Activated CD8-positive, alpha-beta memory T cell treated with anti-CD3 and anti-CD28 coated beads for 4 hours (primary cell): Measurements from ENCODE around the gene CCDC87.
"Not testable (repeated sequence)": the region's sequence is repeated elsewhere in the genome, so short reads cannot be mapped to it uniquely, and the experiment has no call there.

ENCODE experiments used
- DNase-seq, 2 donors: peaks; one replicate each; pipeline ENCODE4 v3.0.0-alpha.2; 2020; ENCODE audit warnings: low read depth in 2 of 2

The CCDC87 gene, protein sequence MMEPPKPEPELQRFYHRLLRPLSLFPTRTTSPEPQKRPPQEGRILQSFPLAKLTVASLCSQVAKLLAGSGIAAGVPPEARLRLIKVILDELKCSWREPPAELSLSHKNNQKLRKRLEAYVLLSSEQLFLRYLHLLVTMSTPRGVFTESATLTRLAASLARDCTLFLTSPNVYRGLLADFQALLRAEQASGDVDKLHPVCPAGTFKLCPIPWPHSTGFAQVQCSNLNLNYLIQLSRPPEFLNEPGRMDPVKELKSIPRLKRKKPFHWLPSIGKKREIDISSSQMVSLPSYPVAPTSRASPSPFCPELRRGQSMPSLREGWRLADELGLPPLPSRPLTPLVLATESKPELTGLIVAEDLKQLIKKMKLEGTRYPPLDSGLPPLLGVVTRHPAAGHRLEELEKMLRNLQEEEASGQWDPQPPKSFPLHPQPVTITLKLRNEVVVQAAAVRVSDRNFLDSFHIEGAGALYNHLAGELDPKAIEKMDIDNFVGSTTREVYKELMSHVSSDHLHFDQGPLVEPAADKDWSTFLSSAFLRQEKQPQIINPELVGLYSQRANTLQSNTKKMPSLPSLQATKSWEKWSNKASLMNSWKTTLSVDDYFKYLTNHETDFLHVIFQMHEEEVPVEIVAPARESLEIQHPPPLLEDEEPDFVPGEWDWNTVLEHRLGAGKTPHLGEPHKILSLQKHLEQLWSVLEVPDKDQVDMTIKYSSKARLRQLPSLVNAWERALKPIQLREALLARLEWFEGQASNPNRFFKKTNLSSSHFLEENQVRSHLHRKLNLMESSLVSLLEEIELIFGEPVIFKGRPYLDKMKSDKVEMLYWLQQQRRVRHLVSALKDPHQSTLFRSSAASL

GRCh38 chr11:66592457-66593302 lies at the start of gene CCDC87, which contains the start of gene CCS:
TSS of gene CCDC87 (minus strand) at chr11:66593063. CDS start at chr11:66593015, 48 bp downstream.
TSS of gene CCS (plus strand) at chr11:66593185. CDS start at chr11:66593262, 77 bp downstream.
- DNase-seq, result peak; percentile 97 to 99

DNA sequence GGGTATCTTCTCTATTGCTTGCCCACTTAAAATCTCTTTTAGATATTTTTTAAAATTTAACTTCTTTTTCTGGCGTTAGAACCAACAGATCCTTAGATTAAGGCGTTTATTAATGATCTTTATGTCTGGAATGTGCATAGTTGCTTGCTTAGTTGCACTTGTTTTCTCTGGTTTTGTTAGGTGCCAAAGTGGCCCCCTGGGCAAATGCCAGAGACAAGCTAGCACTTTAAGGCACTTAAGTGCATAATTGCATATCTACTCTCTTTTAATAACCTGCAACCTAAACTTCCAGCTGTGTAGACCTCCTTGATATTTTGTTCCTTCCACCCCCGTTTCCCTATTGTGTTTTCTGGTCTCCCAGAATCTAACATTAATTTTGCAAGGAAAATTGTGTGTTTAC lies 49.0 kb upstream of the CCDC87 start:
- no peak for DNase-seq

DNA sequence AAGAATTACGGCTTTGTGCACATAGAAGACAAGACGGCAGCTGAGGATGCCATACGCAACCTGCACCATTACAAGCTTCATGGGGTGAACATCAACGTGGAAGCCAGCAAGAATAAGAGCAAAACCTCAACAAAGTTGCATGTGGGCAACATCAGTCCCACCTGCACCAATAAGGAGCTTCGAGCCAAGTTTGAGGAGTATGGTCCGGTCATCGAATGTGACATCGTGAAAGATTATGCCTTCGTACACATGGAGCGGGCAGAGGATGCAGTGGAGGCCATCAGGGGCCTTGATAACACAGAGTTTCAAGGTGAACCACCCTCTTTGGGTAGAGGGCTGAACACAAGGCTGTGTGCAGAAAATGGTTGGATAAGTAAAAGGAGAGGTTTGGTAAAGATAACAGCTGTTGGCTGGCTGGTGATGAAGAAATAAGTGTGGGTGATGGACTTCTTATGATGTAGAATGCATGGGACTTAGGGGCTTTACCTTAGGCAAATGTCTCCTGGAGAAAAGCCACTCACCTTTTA lies 47.0 kb upstream of the CCDC87 start:
- DNase-seq, result not testable (repeated sequence)

- no peak for DNase-seq
These were observed 46.4 kb upstream of the CCDC87 start for GRCh38 chr11:66639066-66639813.

DNA sequence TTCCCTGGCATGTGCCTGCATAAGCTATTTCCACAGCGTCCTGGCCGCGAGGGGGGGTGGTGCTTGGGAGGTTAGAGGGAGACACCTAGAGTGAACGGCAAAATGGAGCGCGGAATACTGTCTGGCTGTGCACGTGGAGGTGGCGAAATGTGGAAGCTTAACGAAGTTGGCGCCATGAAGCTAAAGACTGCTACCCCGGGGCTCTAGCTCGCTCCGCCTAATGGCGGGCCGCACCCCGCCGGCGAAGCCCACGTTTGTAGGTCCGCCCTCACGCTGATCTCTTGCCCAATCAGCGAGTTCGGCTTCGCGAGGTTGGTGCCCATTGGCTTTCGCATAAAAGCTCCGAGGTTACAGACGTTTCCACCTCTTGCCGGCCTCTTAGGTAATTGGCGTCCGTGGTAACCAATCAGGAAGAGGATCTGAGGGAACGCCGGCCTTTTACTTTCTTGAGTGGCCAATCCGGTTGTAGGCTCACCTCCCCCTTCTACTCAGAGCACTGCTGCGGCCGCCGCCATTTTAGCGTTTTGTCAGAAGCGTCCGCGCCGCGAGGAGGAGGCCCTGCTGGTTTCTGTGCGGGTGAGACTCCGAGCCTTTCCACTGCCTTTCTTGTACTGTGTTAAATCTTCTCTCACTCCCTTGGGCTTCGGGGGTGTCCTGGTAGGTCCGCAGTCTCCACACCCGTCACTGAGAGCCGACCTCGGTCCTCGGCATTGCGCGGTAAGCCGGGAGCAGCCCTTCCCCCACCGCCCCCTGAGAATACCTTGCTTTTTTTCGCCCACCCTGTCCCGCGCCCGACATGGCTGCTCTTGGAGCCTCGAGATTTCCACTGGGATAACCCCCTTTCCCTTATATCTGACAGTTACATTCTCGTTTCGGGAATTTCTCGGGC lies 45.6 kb upstream of the CCDC87 start, which contains the start of gene RBM4:
RBM4 (plus strand) TSS at position 527 of the 889 bp plus-strand sequence. CDS start 1,009 bp downstream, outside the sequence.
- DNase-seq, result peak; percentile 89 to 96

DNA sequence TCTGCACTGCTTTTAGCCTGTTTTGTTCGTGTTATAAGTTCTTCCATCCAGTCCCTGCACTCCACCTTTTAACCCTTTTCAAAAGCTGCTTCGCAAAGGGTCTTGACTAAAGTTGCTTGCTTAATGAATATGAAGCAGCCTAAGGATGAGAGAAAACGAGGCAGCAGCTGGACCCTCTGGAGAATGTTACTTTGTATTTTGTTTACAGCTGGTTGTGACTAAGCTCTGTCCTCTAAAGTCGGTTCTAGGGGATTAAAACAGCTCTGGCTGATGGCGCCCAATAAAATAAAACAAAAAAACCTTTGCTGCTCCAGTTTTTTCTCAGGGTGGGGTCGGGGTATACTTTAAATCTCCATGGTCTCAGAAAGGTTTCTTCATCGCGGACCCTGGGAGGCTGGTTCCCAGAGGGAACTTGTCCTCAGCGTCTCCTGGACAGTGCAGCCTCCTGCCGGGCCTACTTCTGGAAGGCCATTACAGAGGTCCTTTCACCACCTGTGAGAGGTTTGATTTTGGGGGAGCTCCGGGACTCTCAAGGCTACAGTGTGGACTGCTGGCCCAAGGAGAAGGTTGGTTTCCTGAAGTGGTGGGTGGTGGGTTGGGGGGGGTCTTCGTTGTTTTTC lies 44.8 kb upstream of the CCDC87 start:
- no peak for DNase-seq

DNA sequence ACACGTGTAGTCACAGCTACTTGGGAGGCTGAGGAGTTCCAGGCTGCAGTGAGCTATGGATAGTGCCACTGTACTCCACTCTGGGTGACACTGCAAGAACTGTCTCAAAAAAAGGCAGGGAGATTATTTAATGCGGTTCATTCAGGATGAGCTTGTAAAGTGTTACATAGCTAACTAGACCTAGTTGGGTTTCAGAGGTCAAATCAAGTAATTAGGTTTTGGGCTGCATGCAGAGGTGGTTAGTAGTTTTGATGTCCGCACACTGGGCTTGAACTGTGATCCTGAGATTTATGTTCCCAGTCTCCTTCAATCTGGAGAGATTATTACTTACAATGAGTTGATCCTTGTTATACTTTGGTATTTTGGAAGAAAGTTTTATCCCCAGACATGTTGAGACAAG lies 43.5 kb upstream of the CCDC87 start:
- no peak for DNase-seq

DNA sequence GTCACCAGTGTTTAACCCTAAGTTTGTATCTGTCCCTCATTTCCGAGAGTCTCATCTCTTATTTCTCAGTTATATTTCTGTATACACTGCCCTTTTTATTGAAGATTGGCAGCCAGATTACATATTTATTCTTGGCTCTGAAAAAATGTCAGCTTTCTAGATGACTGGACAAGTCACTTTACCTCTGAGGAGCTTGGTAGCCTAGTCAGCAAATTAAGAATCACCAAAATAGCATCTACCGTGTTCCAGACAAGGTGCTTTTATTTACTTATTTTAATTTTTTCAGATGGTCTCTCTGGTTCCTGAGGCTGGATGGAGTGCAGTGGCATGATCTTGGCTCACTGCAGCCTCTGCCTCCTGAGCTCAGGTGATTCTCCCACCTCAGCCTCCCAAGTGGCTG lies 40.1 kb upstream of the CCDC87 start:
- no peak for DNase-seq

DNA sequence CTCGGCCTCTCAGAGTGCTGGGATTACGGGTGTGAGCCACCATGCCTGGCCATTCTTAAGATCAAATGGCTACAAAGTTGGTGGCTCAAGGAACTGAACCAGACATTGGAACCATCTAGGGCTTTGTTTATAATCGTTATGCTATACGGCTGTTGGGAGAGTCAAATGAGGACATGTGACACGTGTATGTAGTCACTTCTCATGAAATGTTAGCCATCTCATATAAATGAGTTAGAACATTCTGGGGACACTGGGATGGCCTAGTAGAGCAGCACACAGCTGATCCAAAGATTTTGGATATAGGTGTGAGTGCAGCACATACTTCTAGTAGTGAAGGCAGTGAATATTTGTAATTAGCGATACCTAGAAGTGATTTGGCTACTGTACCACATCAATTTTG lies 39.0 kb upstream of the CCDC87 start:
- DNase-seq, result no peak

DNA sequence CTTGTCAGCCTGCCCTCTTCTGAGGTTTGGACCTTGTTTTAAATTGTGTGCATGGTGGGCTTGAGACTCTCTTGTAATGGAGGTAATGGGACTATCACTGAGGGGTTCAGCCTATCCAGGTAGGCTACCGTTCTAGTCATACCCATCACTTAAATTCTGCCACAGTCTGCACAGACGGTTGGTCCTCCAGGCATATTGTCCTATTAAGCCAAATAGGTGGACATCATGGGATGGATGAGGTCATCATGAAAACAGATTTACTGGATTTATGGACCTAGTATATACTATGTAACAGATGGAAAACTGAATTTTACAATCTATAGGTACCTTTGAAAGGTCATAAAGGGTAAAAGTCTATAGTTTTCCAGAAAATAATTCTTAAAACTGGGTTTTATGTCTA lies 36.5 kb upstream of the CCDC87 start:
- no peak for DNase-seq

DNA sequence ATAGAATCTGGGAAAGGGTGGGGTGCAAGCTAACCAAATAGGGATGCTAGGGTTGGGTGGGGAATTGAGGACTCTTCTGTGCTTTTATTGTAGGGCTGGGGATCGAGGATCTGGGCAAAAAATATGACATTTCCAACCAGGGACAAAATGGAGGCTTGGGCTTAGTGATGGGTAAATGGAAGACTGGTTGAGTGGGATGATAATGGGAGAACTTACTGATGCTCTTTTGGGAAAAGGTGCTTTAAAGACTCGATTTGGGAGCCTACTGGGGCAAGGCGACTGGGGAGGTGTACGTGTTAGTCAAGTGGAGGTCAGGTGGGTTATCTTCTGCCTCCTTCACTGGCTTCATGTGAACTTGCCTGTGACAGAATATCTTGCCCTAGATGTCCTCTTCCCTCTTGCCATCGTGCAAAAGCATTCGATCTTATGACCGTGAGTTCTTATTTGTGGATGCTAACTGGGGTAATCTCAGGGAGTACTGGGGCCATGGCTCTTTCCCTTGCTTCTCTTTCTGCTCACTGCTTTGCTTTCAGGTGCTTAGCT lies 35.3 kb upstream of the CCDC87 start:
- no peak for DNase-seq

DNA sequence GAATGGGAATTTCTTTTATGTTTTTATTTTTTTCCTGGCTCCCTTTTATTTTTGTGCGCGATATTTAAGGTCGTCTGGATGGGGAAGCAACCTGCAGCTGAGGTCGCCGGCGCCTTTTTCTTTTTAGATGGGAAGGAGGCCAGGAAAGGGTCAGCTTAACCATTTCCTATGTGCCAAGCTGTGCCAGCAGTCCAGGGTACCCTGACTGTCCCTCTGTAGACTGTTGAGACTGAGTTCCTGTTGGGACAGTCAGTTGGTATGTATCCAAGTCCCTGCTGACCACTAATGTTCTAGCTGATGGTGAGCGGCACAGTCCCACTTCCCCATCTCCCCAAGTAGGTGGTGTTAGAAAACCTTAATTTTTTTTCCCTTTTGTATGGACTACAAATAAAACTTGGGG lies 34.1 kb upstream of the CCDC87 start:
- DNase-seq, result no peak

- no peak for DNase-seq
These were observed 33.5 kb upstream of the CCDC87 start for GRCh38 chr11:66626382-66626781.

DNA sequence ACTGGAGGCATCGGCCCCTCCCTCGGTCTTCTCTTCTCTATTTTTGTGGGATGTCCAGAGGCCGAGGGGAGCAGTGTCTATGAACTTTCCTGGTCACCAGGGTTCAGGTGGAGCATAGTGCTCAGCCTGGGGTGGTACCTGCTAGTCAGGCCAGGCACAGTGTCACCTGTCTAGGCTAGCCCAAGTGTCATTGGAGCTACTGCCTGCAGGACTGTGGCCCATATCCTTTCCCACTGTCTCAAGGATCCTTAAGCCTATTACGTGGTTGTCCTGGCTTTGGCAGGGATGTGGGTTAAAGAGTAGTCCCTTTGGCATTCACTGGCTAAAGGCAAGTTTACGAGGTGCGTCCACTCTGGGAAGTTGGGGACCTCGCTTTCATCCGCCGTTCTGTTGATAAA lies 32.9 kb upstream of the CCDC87 start:
- no peak for DNase-seq

DNA sequence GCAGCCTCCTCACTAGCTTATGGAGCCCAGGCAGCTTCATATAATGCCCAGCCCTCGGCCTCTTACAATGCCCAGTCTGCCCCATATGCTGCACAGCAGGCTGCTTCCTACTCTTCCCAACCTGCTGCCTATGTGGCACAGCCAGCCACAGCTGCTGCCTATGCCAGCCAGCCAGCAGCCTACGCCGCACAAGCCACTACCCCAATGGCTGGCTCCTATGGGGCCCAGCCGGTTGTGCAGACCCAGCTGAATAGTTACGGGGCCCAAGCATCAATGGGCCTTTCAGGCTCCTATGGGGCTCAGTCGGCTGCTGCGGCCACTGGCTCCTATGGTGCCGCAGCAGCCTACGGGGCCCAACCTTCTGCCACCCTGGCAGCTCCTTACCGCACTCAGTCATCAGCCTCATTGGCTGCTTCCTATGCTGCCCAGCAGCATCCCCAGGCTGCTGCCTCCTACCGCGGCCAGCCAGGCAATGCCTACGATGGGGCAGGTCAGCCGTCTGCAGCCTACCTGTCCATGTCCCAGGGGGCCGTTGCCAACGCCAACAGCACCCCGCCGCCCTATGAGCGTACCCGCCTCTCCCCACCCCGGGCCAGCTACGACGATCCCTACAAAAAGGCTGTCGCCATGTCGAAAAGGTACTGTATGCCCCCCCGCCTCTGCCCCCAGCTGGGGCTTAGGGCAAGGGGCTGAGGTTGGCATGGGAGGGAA lies 32.3 kb upstream of the CCDC87 start:
- no peak for DNase-seq

GRCh38 chr11:66624450-66624849 lies 31.6 kb upstream of the CCDC87 start:
- no peak for DNase-seq

GRCh38 chr11:66619080-66619554 lies 26.3 kb upstream of the CCDC87 start:
- no peak for DNase-seq

- no peak for DNase-seq
These were observed 24.4 kb upstream of the CCDC87 start for GRCh38 chr11:66617155-66617834.
